Measurements from ENCODE around the gene SRGAP3. TPM values are rescaled to one million over a fixed set of nuclear protein-coding genes. Genes with fewer than 3 reads are reported as not detected.
A peak's percentile ranks its signal among the peaks of the same experiment; 100 is the strongest.

SRGAP3 gene
- polyA plus RNA-seq, 3 donors, result 0.27 to 1.3 (median 0.87) TPM

DNA sequence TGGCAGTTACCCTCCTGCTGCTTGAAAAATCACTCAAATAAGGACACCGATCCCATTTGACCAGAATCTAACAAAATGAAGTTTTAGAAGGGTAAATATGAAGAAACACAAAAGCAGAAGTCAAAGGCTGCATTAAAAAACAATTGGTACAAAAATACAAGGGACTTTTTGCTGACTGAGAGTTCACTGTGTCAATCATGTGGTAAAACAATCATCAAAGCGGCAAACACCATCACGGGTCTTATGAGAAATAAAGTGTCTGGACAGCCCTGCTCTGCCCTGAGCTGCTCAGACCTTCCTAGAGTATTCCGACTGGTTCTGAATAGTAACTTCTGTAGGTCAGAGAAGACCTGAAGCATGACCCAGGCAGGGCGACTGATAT lies 148.9 kb downstream of the SRGAP3 start:
- H3K36me3 ChIP-seq (replicated peaks in 1 of 2; ENCODE audit: control insufficient read depth in 1 of 2, insufficient read depth in 2 of 2, low read length in 2 of 2), result no peaks in the 10 kb centered on the region
- H3K79me2 ChIP-seq (ENCODE audit: insufficient read depth, low read length), result no peaks in the 10 kb centered on the region
- WGBS (ENCODE audit: insufficient coverage), result 66% methylated on average over 4 of the region's 5 CpGs
- H3K27ac Mint-ChIP-seq, result peak overlapping the region in 2 of 7 donors; percentile 8 to 61
- H4K20me1 ChIP-seq (ENCODE audit: insufficient read depth, low read length), result no peaks in the 10 kb centered on the region
- peaks cover 0 to 1% (median 0%) of the 10 kb centered on the region in 7 donors for H3K9me3 Mint-ChIP-seq
- H3K36me3 Mint-ChIP-seq, result no peaks in the 10 kb centered on the region
- no peak overlapping the region for H3K4me2 ChIP-seq (replicated peaks; ENCODE audit: extremely low read depth, low read length, poor library complexity, severe bottlenecking)
- intact Hi-C loops (cut with micrococcal nuclease), result no loop called here
- H3K4me1 ChIP-seq (ENCODE audit: control insufficient read depth in 1 of 2, insufficient read depth in 2 of 2, low read length in 2 of 2), result no peaks in the 10 kb centered on the region
- TF ChIP-seq, protein P1, sequence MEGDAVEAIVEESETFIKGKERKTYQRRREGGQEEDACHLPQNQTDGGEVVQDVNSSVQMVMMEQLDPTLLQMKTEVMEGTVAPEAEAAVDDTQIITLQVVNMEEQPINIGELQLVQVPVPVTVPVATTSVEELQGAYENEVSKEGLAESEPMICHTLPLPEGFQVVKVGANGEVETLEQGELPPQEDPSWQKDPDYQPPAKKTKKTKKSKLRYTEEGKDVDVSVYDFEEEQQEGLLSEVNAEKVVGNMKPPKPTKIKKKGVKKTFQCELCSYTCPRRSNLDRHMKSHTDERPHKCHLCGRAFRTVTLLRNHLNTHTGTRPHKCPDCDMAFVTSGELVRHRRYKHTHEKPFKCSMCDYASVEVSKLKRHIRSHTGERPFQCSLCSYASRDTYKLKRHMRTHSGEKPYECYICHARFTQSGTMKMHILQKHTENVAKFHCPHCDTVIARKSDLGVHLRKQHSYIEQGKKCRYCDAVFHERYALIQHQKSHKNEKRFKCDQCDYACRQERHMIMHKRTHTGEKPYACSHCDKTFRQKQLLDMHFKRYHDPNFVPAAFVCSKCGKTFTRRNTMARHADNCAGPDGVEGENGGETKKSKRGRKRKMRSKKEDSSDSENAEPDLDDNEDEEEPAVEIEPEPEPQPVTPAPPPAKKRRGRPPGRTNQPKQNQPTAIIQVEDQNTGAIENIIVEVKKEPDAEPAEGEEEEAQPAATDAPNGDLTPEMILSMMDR (IDR thresholded peaks at IDR 0.05), result no peak
- H2AFZ ChIP-seq (ENCODE audit: insufficient read depth, low read depth, low read length, poor library complexity, severe bottlenecking), result no peak overlapping the region
- DNase-seq, result peak in 1 of 3 donors; percentile 37
- H3K27me3 Mint-ChIP-seq (ENCODE audit: low read depth in 3 of 3), result no peaks in the 10 kb centered on the region
- no peaks in the 10 kb centered on the region for H3K9me3 ChIP-seq (replicated peaks in 1 of 2; ENCODE audit: control insufficient read depth in 1 of 2, insufficient read depth in 1 of 2, low read length in 2 of 2)
- no peaks in the 10 kb centered on the region for H3K27me3 ChIP-seq (ENCODE audit: control insufficient read depth in 2 of 2, insufficient read depth in 2 of 2, low read length in 2 of 2)
- no peak overlapping the region for H3K4me3 Mint-ChIP-seq
- no peak overlapping the region for H3K9ac ChIP-seq (ENCODE audit: insufficient read depth, low read length, poor library complexity, severe bottlenecking)
- peaks cover 10% of the 10 kb centered on the region for H3K4me1 Mint-ChIP-seq
- H3K4me3 ChIP-seq (replicated peaks in 1 of 3; ENCODE audit: low read depth in 2 of 3, low read length in 3 of 3), result no peak overlapping the region
- no peak overlapping the region for H3K27ac ChIP-seq (ENCODE audit: low read depth in 1 of 2, low read length in 2 of 2)

DNA sequence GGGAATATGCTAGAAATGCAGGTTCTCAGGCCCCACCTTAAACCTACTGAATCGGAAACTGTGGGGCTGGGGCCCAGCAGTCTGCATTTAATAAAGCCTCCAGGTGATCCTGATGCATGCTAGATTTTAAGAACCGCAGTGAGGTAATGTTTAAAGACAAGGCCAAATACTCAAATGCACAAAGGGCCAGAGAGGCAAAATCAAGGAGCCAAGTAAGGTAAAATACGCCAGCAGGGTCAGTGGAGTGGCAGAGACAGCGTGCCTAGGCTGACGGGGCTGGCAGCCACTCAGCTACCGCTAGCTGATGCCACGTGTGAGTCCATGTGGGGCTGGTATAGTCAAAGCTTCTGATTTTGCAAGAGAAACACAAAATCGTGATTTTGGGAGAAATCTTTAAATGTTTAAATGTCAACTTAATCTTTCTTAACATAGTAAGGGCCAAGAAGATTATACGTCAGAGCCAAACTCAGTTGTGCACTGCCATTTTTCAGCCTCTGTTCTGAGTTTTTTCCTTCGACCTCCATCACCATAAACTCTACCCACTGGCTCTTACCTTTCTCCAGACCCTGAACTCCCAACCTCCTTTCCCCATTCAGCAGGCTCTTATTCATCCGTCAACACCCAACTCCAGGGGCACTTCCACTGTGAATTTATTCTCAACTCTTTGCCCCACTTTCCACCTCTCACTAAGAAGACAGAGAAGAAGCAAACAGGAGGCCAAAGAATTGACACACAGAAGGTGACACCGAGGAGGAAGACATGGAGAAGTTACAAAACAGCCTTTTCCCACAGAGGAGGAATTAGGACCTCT lies 149.5 kb downstream of the SRGAP3 start:
- Mint-ChIP-seq H3K27me3 (ENCODE audit: low read depth in 3 of 3) (peaks cover 0 to under 1% (median 0%) of the 10 kb centered on the region in 3 donors), H3K27ac (peak overlapping the region in 1 of 7 donors; percentile 7), H3K36me3 (no peaks in the 10 kb centered on the region), H3K4me1 (peaks cover 10% of the 10 kb centered on the region), H3K9me3 (peaks cover 0 to 1% (median 0%) of the 10 kb centered on the region in 7 donors), H3K4me3 (no peak overlapping the region)
- intact Hi-C loops (cut with micrococcal nuclease), result no loop called here
- H3K27ac ChIP-seq (ENCODE audit: low read depth in 1 of 2, low read length in 2 of 2), result no peak overlapping the region
- TF ChIP-seq, protein P1 (IDR thresholded peaks at IDR 0.05), result no peak
- no peak overlapping the region for H3K4me3 ChIP-seq (replicated peaks in 1 of 3; ENCODE audit: low read depth in 2 of 3, low read length in 3 of 3)
- H3K4me2 ChIP-seq (replicated peaks; ENCODE audit: extremely low read depth, low read length, poor library complexity, severe bottlenecking), result no peak overlapping the region
- no peaks in the 10 kb centered on the region for H3K27me3 ChIP-seq (ENCODE audit: control insufficient read depth in 2 of 2, insufficient read depth in 2 of 2, low read length in 2 of 2)
- H3K9ac ChIP-seq (ENCODE audit: insufficient read depth, low read length, poor library complexity, severe bottlenecking), result no peak overlapping the region
- H3K36me3 ChIP-seq (replicated peaks in 1 of 2; ENCODE audit: control insufficient read depth in 1 of 2, insufficient read depth in 2 of 2, low read length in 2 of 2), result no peaks in the 10 kb centered on the region
- no peaks in the 10 kb centered on the region for H3K79me2 ChIP-seq (ENCODE audit: insufficient read depth, low read length)
- H4K20me1 ChIP-seq (ENCODE audit: insufficient read depth, low read length), result no peaks in the 10 kb centered on the region
- H2AFZ ChIP-seq (ENCODE audit: insufficient read depth, low read depth, low read length, poor library complexity, severe bottlenecking), result no peak overlapping the region
- H3K9me3 ChIP-seq (replicated peaks in 1 of 2; ENCODE audit: control insufficient read depth in 1 of 2, insufficient read depth in 1 of 2, low read length in 2 of 2), result no peaks in the 10 kb centered on the region
- no peaks in the 10 kb centered on the region for H3K4me1 ChIP-seq (ENCODE audit: control insufficient read depth in 1 of 2, insufficient read depth in 2 of 2, low read length in 2 of 2)
- DNase-seq, result no peak
- WGBS (ENCODE audit: insufficient coverage), result 95% methylated on average over 6 of the region's 12 CpGs

Measured in CD14-positive monocyte (primary cell).